ENCODE data around the gene B3GAT3.

DNA sequence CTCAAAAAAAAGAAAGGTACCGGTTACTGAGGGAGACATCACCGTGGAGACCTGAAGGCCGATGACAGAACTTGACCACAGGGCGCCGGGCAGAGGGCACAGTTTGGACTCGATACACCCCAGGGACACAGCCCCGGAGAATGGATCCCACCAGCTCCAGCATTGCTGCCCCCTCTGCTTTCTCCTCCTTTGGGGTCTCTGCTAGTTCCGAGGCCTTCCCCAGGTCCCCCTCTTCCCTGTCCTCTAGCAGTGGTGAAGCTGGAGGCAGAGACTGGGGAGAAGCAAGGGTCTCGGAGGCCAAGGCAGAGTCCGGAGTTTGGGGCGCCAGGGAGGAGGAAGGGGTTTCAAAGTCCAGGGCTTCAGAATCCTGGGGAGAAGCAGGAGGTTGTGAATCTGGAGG is 43.2 kb downstream of the B3GAT3 start:
- TF ChIP-seq CTCF (IDR thresholded peaks at IDR 0.05; ENCODE audit: extremely low read depth in 1 of 2, insufficient read depth in 1 of 2, low read depth in 1 of 2, low read length in 2 of 2) (no peak), POLR2AphosphoS5 (IDR thresholded peaks at IDR 0.05; ENCODE audit: insufficient read depth, low read depth, low read length) (no peak)

Measured in endothelial cell of umbilical vein (primary cell).